ENCODE measurements around the gene GLI1. TPM values are rescaled to one million over a fixed set of nuclear protein-coding genes. Genes with fewer than 3 reads are reported as not detected.

GLI1 gene
- polyA plus RNA-seq, 1 of the 3 experiments (the other 2 are of a cell fraction) = 0.90 TPM

DNA sequence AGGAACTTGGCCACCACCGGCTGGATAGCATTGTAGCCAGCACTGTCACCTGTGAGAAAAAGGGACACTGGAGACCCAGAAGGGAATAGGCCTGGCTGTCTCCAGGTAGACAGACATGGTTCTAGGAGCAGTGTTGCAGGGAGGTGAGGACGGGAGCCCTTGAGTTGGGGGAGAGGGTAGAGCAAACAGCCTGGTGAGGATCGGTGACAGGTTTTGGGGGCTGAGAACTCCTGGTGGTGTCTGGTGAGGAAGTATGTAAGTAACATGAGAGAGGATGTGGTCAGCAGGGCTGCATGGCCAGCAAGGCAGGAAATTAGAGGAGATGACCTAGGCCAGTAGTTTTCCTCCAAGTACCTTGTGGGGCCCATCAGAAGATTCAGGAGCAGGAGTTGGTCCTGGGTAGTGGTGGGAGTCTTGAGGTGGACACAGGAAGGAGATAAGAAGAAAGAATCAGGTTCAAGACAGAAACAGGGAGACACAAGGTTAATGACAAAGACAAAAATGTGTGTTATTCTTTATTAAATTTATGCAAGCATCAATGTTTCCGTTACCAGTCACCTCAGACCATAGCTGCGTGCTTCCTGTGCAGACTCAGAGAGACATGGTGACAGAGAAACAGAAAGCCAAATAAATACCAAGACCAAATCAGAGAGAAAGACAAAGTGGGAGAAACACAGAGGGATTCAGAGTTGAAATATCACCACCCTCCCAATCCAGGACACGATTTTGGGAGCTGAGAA is 20.0 kb downstream of the GLI1 start, which contains the start of gene ARHGAP9:
Gene ARHGAP9 (minus strand): TSS at position 491 of the 740 bp plus-strand sequence. CDS start 460 bp downstream, at position 31.
- H3F3A ChIP-seq (replicated peaks; ENCODE audit: insufficient read depth) = peaks cover 5% of the 10 kb centered on the region
- no peak within 1 kb of the TSS for H3K4me3 ChIP-seq (ENCODE audit: low read depth in 2 of 2, low read length in 1 of 2)
- no peak within 1 kb of the TSS for H3K4me2 ChIP-seq
- H3K9ac ChIP-seq = no peak within 1 kb of the TSS
- ChIA-PET POLR2A (no interaction called here), CTCF (interaction anchor here (0.6 to 1.6 kb wide), 6 partner anchors 14 to 79 kb away, joined by 3 to 7 read pairs (median 4); partner anchors contain the start of gene GLI1)
- peaks cover 22% of the 10 kb centered on the region for H3K27me3 ChIP-seq (ENCODE audit: insufficient read depth)
- no peak for TF ChIP-seq GATA2 (CRISPR knock-in tag; IDR thresholded peaks at IDR 0.05)
- TF ChIP-seq RAD21 (IDR thresholded peaks at IDR 0.05; ENCODE audit: low read length) = no peak
- no peak for TF ChIP-seq RFX5 (IDR thresholded peaks at IDR 0.05; ENCODE audit: low read length)
- TF ChIP-seq POLR2AphosphoS5 (IDR thresholded peaks at IDR 0.05; ENCODE audit: low read depth, low read length) = no peak
- TF ChIP-seq, protein P1, sequence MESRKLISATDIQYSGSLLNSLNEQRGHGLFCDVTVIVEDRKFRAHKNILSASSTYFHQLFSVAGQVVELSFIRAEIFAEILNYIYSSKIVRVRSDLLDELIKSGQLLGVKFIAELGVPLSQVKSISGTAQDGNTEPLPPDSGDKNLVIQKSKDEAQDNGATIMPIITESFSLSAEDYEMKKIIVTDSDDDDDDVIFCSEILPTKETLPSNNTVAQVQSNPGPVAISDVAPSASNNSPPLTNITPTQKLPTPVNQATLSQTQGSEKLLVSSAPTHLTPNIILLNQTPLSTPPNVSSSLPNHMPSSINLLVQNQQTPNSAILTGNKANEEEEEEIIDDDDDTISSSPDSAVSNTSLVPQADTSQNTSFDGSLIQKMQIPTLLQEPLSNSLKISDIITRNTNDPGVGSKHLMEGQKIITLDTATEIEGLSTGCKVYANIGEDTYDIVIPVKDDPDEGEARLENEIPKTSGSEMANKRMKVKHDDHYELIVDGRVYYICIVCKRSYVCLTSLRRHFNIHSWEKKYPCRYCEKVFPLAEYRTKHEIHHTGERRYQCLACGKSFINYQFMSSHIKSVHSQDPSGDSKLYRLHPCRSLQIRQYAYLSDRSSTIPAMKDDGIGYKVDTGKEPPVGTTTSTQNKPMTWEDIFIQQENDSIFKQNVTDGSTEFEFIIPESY (IDR thresholded peaks at IDR 0.05; ENCODE audit: borderline replicate concordance, low read depth) = no peak
- TF ChIP-seq NFIC (IDR thresholded peaks at IDR 0.05; ENCODE audit: borderline replicate concordance) = no peak
- TF ChIP-seq TAF1 (IDR thresholded peaks at IDR 0.05; ENCODE audit: borderline replicate concordance, low read depth, low read length) = no peak
- TF ChIP-seq SMC3 (IDR thresholded peaks at IDR 0.05; ENCODE audit: low read depth, low read length) = no peak
- TF ChIP-seq, protein P2, sequence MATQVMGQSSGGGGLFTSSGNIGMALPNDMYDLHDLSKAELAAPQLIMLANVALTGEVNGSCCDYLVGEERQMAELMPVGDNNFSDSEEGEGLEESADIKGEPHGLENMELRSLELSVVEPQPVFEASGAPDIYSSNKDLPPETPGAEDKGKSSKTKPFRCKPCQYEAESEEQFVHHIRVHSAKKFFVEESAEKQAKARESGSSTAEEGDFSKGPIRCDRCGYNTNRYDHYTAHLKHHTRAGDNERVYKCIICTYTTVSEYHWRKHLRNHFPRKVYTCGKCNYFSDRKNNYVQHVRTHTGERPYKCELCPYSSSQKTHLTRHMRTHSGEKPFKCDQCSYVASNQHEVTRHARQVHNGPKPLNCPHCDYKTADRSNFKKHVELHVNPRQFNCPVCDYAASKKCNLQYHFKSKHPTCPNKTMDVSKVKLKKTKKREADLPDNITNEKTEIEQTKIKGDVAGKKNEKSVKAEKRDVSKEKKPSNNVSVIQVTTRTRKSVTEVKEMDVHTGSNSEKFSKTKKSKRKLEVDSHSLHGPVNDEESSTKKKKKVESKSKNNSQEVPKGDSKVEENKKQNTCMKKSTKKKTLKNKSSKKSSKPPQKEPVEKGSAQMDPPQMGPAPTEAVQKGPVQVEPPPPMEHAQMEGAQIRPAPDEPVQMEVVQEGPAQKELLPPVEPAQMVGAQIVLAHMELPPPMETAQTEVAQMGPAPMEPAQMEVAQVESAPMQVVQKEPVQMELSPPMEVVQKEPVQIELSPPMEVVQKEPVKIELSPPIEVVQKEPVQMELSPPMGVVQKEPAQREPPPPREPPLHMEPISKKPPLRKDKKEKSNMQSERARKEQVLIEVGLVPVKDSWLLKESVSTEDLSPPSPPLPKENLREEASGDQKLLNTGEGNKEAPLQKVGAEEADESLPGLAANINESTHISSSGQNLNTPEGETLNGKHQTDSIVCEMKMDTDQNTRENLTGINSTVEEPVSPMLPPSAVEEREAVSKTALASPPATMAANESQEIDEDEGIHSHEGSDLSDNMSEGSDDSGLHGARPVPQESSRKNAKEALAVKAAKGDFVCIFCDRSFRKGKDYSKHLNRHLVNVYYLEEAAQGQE (IDR thresholded peaks at IDR 0.05; ENCODE audit: low read depth, low read length) = no peak
- TF ChIP-seq FOSL2 (IDR thresholded peaks at IDR 0.05; ENCODE audit: borderline replicate concordance, low read depth) = no peak
- no peak for TF ChIP-seq ELF1 (IDR thresholded peaks at IDR 0.05)
- no peak for TF ChIP-seq RCOR1 (IDR thresholded peaks at IDR 0.05; ENCODE audit: low read length)
- TF ChIP-seq NRF1 (IDR thresholded peaks at IDR 0.05; ENCODE audit: low read depth, low read length) = no peak
- TF ChIP-seq, protein P3, sequence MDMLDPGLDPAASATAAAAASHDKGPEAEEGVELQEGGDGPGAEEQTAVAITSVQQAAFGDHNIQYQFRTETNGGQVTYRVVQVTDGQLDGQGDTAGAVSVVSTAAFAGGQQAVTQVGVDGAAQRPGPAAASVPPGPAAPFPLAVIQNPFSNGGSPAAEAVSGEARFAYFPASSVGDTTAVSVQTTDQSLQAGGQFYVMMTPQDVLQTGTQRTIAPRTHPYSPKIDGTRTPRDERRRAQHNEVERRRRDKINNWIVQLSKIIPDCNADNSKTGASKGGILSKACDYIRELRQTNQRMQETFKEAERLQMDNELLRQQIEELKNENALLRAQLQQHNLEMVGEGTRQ (IDR thresholded peaks at IDR 0.05; ENCODE audit: borderline replicate concordance, low read depth, low read length) = no peak
- TF ChIP-seq RXRA (IDR thresholded peaks at IDR 0.05; ENCODE audit: borderline replicate concordance, low read depth) = no peak
- TF ChIP-seq TEAD4 (IDR thresholded peaks at IDR 0.05; ENCODE audit: borderline replicate concordance, insufficient read depth) = no peak
- no peak for TF ChIP-seq MXI1 (IDR thresholded peaks at IDR 0.05; ENCODE audit: low read depth, low read length)
- no peak for TF ChIP-seq JUND (IDR thresholded peaks at IDR 0.05)
- peaks cover 0 to 10% of the 10 kb centered on the region in 2 experiments; a peak in 3 of 4 replicates for H3K4me1 ChIP-seq (ENCODE audit: control insufficient read depth in 1 of 2, insufficient read depth in 2 of 2, low read depth in 1 of 2, low read length in 1 of 2)
- H3K9me2 ChIP-seq = no peaks in the 10 kb centered on the region
- peak within 1 kb of the TSS; percentile 24; the same call in 1 of the 2 replicates for H2AFZ ChIP-seq (ENCODE audit: low read depth)
- H3K9me3 ChIP-seq = no peaks in the 10 kb centered on the region
- no peak for DNase-seq
- no peaks in the 10 kb centered on the region for H3K36me3 ChIP-seq (replicated peaks in 1 of 2; ENCODE audit: control insufficient read depth in 1 of 2, insufficient read depth in 2 of 2, low read length in 1 of 2)
- no peak within 1 kb of the TSS for H3K27ac ChIP-seq (ENCODE audit: low read depth in 2 of 2, low read length in 1 of 2)
- H4K20me1 ChIP-seq (ENCODE audit: insufficient read depth) = no peaks in the 10 kb centered on the region
- no peaks in the 10 kb centered on the region for H3K79me2 ChIP-seq (ENCODE audit: insufficient read depth)
- WGBS (ENCODE audit: low lambda C conversion rate) = 62% methylated on average over 6 of the region's 6 CpGs

Measured in SK-N-SH (cell line).